ENCODE data around the gene PTPRG. TPM values are rescaled to one million over a fixed set of nuclear protein-coding genes. Genes with fewer than 3 reads are reported as not detected.

The PTPRG gene
- total and polyA plus RNA-seq, 2 experiments from 2014 or later: 24.4 to 131 TPM

DNA sequence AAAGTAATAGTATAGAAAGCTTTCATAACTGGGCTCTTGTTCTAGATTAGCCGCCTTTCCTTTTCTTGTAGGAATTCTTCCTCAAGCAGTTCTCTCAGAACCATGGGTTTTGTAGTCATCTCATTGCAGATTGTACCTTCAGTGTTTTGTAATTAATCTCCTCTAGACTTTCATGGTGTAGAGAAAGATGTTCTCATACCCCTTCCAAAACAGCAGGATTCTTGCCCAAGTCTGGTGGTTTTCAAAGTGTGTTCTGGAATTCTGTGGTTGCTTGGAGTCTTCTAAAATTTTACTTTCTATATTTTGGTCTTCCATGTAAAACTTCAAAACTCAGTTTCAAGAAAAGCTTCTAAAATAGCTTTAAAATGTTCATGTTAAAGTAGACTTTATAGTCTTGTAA is 293.8 kb downstream of the PTPRG start (continued):
- TF ChIP-seq JUNB (IDR thresholded peaks at IDR 0.05; ENCODE audit: unreplicated experiment) (no peak), POLR2AphosphoS5 (IDR thresholded peaks at IDR 0.05; ENCODE audit: low read depth) (no peak), STAT1 (IDR thresholded peaks at IDR 0.05; ENCODE audit: unreplicated experiment) (no peak), ZNF114 (CRISPR knock-in tag; IDR thresholded peaks at IDR 0.05) (no peak)
- TF ChIP-seq, protein P1, sequence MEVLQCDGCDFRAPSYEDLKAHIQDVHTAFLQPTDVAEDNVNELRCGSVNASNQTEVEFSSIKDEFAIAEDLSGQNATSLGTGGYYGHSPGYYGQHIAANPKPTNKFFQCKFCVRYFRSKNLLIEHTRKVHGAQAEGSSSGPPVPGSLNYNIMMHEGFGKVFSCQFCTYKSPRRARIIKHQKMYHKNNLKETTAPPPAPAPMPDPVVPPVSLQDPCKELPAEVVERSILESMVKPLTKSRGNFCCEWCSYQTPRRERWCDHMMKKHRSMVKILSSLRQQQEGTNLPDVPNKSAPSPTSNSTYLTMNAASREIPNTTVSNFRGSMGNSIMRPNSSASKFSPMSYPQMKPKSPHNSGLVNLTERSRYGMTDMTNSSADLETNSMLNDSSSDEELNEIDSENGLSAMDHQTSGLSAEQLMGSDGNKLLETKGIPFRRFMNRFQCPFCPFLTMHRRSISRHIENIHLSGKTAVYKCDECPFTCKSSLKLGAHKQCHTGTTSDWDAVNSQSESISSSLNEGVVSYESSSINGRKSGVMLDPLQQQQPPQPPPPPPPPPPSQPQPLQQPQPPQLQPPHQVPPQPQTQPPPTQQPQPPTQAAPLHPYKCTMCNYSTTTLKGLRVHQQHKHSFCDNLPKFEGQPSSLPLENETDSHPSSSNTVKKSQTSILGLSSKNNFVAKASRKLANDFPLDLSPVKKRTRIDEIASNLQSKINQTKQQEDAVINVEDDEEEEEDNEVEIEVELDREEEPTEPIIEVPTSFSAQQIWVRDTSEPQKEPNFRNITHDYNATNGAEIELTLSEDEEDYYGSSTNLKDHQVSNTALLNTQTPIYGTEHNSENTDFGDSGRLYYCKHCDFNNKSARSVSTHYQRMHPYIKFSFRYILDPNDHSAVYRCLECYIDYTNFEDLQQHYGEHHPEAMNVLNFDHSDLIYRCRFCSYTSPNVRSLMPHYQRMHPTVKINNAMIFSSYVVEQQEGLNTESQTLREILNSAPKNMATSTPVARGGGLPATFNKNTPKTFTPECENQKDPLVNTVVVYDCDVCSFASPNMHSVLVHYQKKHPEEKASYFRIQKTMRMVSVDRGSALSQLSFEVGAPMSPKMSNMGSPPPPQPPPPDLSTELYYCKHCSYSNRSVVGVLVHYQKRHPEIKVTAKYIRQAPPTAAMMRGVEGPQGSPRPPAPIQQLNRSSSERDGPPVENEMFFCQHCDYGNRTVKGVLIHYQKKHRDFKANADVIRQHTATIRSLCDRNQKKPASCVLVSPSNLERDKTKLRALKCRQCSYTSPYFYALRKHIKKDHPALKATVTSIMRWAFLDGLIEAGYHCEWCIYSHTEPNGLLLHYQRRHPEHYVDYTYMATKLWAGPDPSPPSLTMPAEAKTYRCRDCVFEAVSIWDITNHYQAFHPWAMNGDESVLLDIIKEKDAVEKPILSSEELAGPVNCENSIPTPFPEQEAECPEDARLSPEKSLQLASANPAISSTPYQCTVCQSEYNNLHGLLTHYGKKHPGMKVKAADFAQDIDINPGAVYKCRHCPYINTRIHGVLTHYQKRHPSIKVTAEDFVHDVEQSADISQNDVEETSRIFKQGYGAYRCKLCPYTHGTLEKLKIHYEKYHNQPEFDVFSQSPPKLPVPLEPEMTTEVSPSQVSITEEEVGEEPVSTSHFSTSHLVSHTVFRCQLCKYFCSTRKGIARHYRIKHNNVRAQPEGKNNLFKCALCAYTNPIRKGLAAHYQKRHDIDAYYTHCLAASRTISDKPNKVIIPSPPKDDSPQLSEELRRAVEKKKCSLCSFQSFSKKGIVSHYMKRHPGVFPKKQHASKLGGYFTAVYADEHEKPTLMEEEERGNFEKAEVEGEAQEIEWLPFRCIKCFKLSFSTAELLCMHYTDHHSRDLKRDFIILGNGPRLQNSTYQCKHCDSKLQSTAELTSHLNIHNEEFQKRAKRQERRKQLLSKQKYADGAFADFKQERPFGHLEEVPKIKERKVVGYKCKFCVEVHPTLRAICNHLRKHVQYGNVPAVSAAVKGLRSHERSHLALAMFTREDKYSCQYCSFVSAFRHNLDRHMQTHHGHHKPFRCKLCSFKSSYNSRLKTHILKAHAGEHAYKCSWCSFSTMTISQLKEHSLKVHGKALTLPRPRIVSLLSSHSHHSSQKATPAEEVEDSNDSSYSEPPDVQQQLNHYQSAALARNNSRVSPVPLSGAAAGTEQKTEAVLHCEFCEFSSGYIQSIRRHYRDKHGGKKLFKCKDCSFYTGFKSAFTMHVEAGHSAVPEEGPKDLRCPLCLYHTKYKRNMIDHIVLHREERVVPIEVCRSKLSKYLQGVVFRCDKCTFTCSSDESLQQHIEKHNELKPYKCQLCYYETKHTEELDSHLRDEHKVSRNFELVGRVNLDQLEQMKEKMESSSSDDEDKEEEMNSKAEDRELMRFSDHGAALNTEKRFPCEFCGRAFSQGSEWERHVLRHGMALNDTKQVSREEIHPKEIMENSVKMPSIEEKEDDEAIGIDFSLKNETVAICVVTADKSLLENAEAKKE (CRISPR knock-in tag; IDR thresholded peaks at IDR 0.05): no peak
- TF ChIP-seq, protein P2, sequence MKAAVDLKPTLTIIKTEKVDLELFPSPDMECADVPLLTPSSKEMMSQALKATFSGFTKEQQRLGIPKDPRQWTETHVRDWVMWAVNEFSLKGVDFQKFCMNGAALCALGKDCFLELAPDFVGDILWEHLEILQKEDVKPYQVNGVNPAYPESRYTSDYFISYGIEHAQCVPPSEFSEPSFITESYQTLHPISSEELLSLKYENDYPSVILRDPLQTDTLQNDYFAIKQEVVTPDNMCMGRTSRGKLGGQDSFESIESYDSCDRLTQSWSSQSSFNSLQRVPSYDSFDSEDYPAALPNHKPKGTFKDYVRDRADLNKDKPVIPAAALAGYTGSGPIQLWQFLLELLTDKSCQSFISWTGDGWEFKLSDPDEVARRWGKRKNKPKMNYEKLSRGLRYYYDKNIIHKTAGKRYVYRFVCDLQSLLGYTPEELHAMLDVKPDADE (IDR thresholded peaks at IDR 0.05): no peak

DNA sequence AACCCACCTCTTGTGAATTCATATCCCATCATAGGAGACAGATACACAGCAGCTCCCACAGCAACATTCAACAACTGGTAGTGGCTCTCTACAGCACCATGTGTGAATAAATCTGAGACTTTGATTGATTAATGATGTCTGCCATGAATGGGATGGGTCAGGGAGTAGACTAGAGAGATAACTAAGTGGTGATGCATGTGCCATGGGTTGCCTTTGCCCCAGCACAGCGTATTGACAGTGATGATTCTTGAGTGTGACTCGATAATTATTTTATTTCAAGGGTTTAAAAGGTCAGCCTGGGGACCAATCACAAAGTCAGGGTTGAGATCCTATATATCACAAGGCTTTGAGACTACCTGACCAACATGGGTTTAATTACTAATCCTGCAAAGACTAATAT is 295.9 kb downstream of the PTPRG start:
- no peak overlapping the region for H3K27ac ChIP-seq (ENCODE audit: low read depth)
- ATAC-seq (no peak), DNase-seq (ENCODE audit: low spot score) (no peak)
- H3K79me2 ChIP-seq (replicated peaks; ENCODE audit: insufficient read depth): peaks cover 88% of the 10 kb centered on the region
- no peak overlapping the region for H3K4me3 ChIP-seq
- H3K9me2 ChIP-seq (ENCODE audit: insufficient read depth): no peaks in the 10 kb centered on the region; the same call in 1 of the 2 replicates
- peaks cover 15% of the 10 kb centered on the region for H4K20me1 ChIP-seq (replicated peaks; ENCODE audit: insufficient read depth)
- H3K27ac Mint-ChIP-seq: no peak overlapping the region
- H3K9me3 Mint-ChIP-seq: peaks cover 7% of the 10 kb centered on the region; the same call in 1 of the 3 replicates
- H3F3A ChIP-seq (replicated peaks; ENCODE audit: low read depth): no peaks in the 10 kb centered on the region
- peaks cover 2% of the 10 kb centered on the region for H3K27me3 Mint-ChIP-seq (ENCODE audit: insufficient read depth, low read depth, poor library complexity)
- H3K36me3 ChIP-seq (ENCODE audit: insufficient read depth): 0 out of 2 replicates have a peak, but pooled peaks cover 5% of the 10 kb centered on the region
- H3K4me3 Mint-ChIP-seq: no peak overlapping the region
- H3K27me3 ChIP-seq (ENCODE audit: insufficient read depth): no peaks in the 10 kb centered on the region
- H3K4me1 Mint-ChIP-seq: peaks cover 68% of the 10 kb centered on the region
- H3K4me2 ChIP-seq: no peak overlapping the region
- H2AFZ ChIP-seq: no peak overlapping the region
- H3K36me3 Mint-ChIP-seq (ENCODE audit: low read depth): peaks cover 11% of the 10 kb centered on the region; the same call in 2 of the 3 replicates
- peaks cover 44% of the 10 kb centered on the region for H3K4me1 ChIP-seq (ENCODE audit: insufficient read depth)
- TF ChIP-seq ZNF114 (CRISPR knock-in tag; IDR thresholded peaks at IDR 0.05) (no peak), NANOG (IDR thresholded peaks at IDR 0.05; ENCODE audit: borderline replicate concordance) (no peak), ZNF331 (CRISPR knock-in tag; IDR thresholded peaks at IDR 0.05; ENCODE audit: low read depth) (no peak), EZH2phosphoT487 (IDR thresholded peaks at IDR 0.05; ENCODE audit: unreplicated experiment) (no peak), CREB1 (CRISPR knock-in tag; IDR thresholded peaks at IDR 0.05; ENCODE audit: low read depth) (no peak)
- TF ChIP-seq, protein P2 (IDR thresholded peaks at IDR 0.05): no peak

Measured in GM23338 (cell line).